Measurements from ENCODE around the gene CCL21.
"Not testable (repeated sequence)": the region's sequence is repeated elsewhere in the genome, so short reads cannot be mapped to it uniquely, and the experiment has no call there.

The CCL21 gene

GRCh38 chr9:34732478-34732877 lies 22.5 kb upstream of the CCL21 start:
- no peaks in the 10 kb centered on the region for H3K36me3 ChIP-seq (ENCODE audit: control insufficient read depth, insufficient read depth, low read length)
- no peaks in the 10 kb centered on the region for H3K9me3 ChIP-seq (ENCODE audit: control insufficient read depth, insufficient read depth, low read length)
- no peak overlapping the region for H3K4me3 ChIP-seq (ENCODE audit: low read depth, low read length)
- peaks cover 2% of the 10 kb centered on the region for H3K27me3 ChIP-seq (ENCODE audit: control insufficient read depth, insufficient read depth, low read length)
- H3K9ac ChIP-seq (ENCODE audit: low read depth, low read length) = no peak overlapping the region
- H3K4me1 ChIP-seq (ENCODE audit: control insufficient read depth, insufficient read depth, low read length) = no peaks in the 10 kb centered on the region

GRCh38 chr9:34723141-34723540 lies 13.2 kb upstream of the CCL21 start:
- peaks cover 3% of the 10 kb centered on the region for H3K27me3 ChIP-seq (ENCODE audit: control insufficient read depth, insufficient read depth, low read length)
- H3K36me3 ChIP-seq (ENCODE audit: control insufficient read depth, insufficient read depth, low read length) = peaks cover 2% of the 10 kb centered on the region
- H3K4me1 ChIP-seq (ENCODE audit: control insufficient read depth, insufficient read depth, low read length) = no peaks in the 10 kb centered on the region
- H3K9ac ChIP-seq (ENCODE audit: low read depth, low read length) = no peak overlapping the region
- no peak overlapping the region for H3K4me3 ChIP-seq (ENCODE audit: low read depth, low read length)
- no peaks in the 10 kb centered on the region for H3K9me3 ChIP-seq (ENCODE audit: control insufficient read depth, insufficient read depth, low read length)

GRCh38 chr9:34719769-34720025 lies 9.8 kb upstream of the CCL21 start:
- H3K27me3 ChIP-seq (ENCODE audit: control insufficient read depth, insufficient read depth, low read length); H3K9ac ChIP-seq (ENCODE audit: low read depth, low read length); H3K36me3 ChIP-seq (ENCODE audit: control insufficient read depth, insufficient read depth, low read length); H3K4me1 ChIP-seq (ENCODE audit: control insufficient read depth, insufficient read depth, low read length); H3K9me3 ChIP-seq (ENCODE audit: control insufficient read depth, insufficient read depth, low read length); H3K4me3 ChIP-seq (ENCODE audit: low read depth, low read length): not testable (repeated sequence)

- H3K9ac ChIP-seq (ENCODE audit: low read depth, low read length) = no peak overlapping the region
- H3K9me3 ChIP-seq (ENCODE audit: control insufficient read depth, insufficient read depth, low read length) = no peaks in the 10 kb centered on the region
These were observed 9.3 kb upstream of the CCL21 start for GRCh38 chr9:34719021-34719768.

GRCh38 chr9:34717996-34718614 lies 8.2 kb upstream of the CCL21 start:
- Histone ChIP-seq H3K4me1 (ENCODE audit: control insufficient read depth, insufficient read depth, low read length) (no peaks in the 10 kb centered on the region), H3K36me3 (ENCODE audit: control insufficient read depth, insufficient read depth, low read length) (peaks cover 2% of the 10 kb centered on the region), H3K9ac (ENCODE audit: low read depth, low read length) (no peak overlapping the region), H3K9me3 (ENCODE audit: control insufficient read depth, insufficient read depth, low read length) (no peaks in the 10 kb centered on the region), H3K27me3 (ENCODE audit: control insufficient read depth, insufficient read depth, low read length) (peaks cover 4% of the 10 kb centered on the region), H3K4me3 (ENCODE audit: low read depth, low read length) (no peak overlapping the region)

More at GRCh38 chr9:34719021-34719768, 9.3 kb upstream of the CCL21 start:
- Histone ChIP-seq H3K27me3 (ENCODE audit: control insufficient read depth, insufficient read depth, low read length) (peaks cover 4% of the 10 kb centered on the region), H3K36me3 (ENCODE audit: control insufficient read depth, insufficient read depth, low read length) (peaks cover 2% of the 10 kb centered on the region), H3K4me1 (ENCODE audit: control insufficient read depth, insufficient read depth, low read length) (no peaks in the 10 kb centered on the region), H3K4me3 (ENCODE audit: low read depth, low read length) (no peak overlapping the region)

GRCh38 chr9:34716711-34717110 lies 6.8 kb upstream of the CCL21 start:
- no peak overlapping the region for H3K4me3 ChIP-seq (ENCODE audit: low read depth, low read length)
- H3K9me3 ChIP-seq (ENCODE audit: control insufficient read depth, insufficient read depth, low read length) = no peaks in the 10 kb centered on the region
- H3K27me3 ChIP-seq (ENCODE audit: control insufficient read depth, insufficient read depth, low read length) = peaks cover 4% of the 10 kb centered on the region
- no peaks in the 10 kb centered on the region for H3K4me1 ChIP-seq (ENCODE audit: control insufficient read depth, insufficient read depth, low read length)
- H3K9ac ChIP-seq (ENCODE audit: low read depth, low read length) = no peak overlapping the region
- peaks cover 2% of the 10 kb centered on the region for H3K36me3 ChIP-seq (ENCODE audit: control insufficient read depth, insufficient read depth, low read length)

GRCh38 chr9:34715639-34716215 lies 5.8 kb upstream of the CCL21 start:
- peaks cover 4% of the 10 kb centered on the region for H3K27me3 ChIP-seq (ENCODE audit: control insufficient read depth, insufficient read depth, low read length)
- no peak overlapping the region for H3K4me3 ChIP-seq (ENCODE audit: low read depth, low read length)
- no peaks in the 10 kb centered on the region for H3K9me3 ChIP-seq (ENCODE audit: control insufficient read depth, insufficient read depth, low read length)
- H3K9ac ChIP-seq (ENCODE audit: low read depth, low read length) = no peak overlapping the region
- no peaks in the 10 kb centered on the region for H3K4me1 ChIP-seq (ENCODE audit: control insufficient read depth, insufficient read depth, low read length)
- peaks cover 2% of the 10 kb centered on the region for H3K36me3 ChIP-seq (ENCODE audit: control insufficient read depth, insufficient read depth, low read length)

- no peak overlapping the region for H3K9ac ChIP-seq (ENCODE audit: low read depth, low read length)
These were observed 4.1 kb upstream of the CCL21 start for GRCh38 chr9:34714007-34714406.

GRCh38 chr9:34712140-34712539 lies 2.2 kb upstream of the CCL21 start:
- peaks cover 4% of the 10 kb centered on the region for H3K27me3 ChIP-seq (ENCODE audit: control insufficient read depth, insufficient read depth, low read length)
- H3K4me3 ChIP-seq (ENCODE audit: low read depth, low read length) = no peak overlapping the region
- H3K9ac ChIP-seq (ENCODE audit: low read depth, low read length) = no peak overlapping the region
- no peaks in the 10 kb centered on the region for H3K36me3 ChIP-seq (ENCODE audit: control insufficient read depth, insufficient read depth, low read length)
- no peaks in the 10 kb centered on the region for H3K9me3 ChIP-seq (ENCODE audit: control insufficient read depth, insufficient read depth, low read length)
- H3K4me1 ChIP-seq (ENCODE audit: control insufficient read depth, insufficient read depth, low read length) = no peaks in the 10 kb centered on the region

More at GRCh38 chr9:34714007-34714406, 4.1 kb upstream of the CCL21 start:
- Histone ChIP-seq H3K4me3 (ENCODE audit: low read depth, low read length) (no peak overlapping the region), H3K27me3 (ENCODE audit: control insufficient read depth, insufficient read depth, low read length) (peaks cover 4% of the 10 kb centered on the region), H3K4me1 (ENCODE audit: control insufficient read depth, insufficient read depth, low read length) (no peaks in the 10 kb centered on the region), H3K9me3 (ENCODE audit: control insufficient read depth, insufficient read depth, low read length) (no peaks in the 10 kb centered on the region), H3K36me3 (ENCODE audit: control insufficient read depth, insufficient read depth, low read length) (no peaks in the 10 kb centered on the region)

- no peak overlapping the region for H3K4me3 ChIP-seq (ENCODE audit: low read depth, low read length)
- no peaks in the 10 kb centered on the region for H3K36me3 ChIP-seq (ENCODE audit: control insufficient read depth, insufficient read depth, low read length)
- no peaks in the 10 kb centered on the region for H3K9me3 ChIP-seq (ENCODE audit: control insufficient read depth, insufficient read depth, low read length)
- no peaks in the 10 kb centered on the region for H3K4me1 ChIP-seq (ENCODE audit: control insufficient read depth, insufficient read depth, low read length)
- no peak overlapping the region for H3K9ac ChIP-seq (ENCODE audit: low read depth, low read length)
- no peaks in the 10 kb centered on the region for H3K27me3 ChIP-seq (ENCODE audit: control insufficient read depth, insufficient read depth, low read length)
These were observed 549 bp downstream of the CCL21 start for GRCh38 chr9:34709196-34709978.

GRCh38 chr9:34707130-34707529 lies 2.8 kb downstream of the CCL21 start:
- no peak overlapping the region for H3K4me3 ChIP-seq (ENCODE audit: low read depth, low read length)
- no peaks in the 10 kb centered on the region for H3K9me3 ChIP-seq (ENCODE audit: control insufficient read depth, insufficient read depth, low read length)
- no peaks in the 10 kb centered on the region for H3K36me3 ChIP-seq (ENCODE audit: control insufficient read depth, insufficient read depth, low read length)
- no peak overlapping the region for H3K9ac ChIP-seq (ENCODE audit: low read depth, low read length)
- H3K4me1 ChIP-seq (ENCODE audit: control insufficient read depth, insufficient read depth, low read length) = no peaks in the 10 kb centered on the region
- no peaks in the 10 kb centered on the region for H3K27me3 ChIP-seq (ENCODE audit: control insufficient read depth, insufficient read depth, low read length)
